A549 (cell line): Measurements from ENCODE around the gene DEPDC5. TPM values are rescaled to one million over a fixed set of nuclear protein-coding genes. Genes with fewer than 3 reads are reported as not detected.

Experiments used
- ATAC-seq, 2 experiments: fragments of 200-7000 bp in 1 of 2; fragments of >200 bp in 1 of 2; cut with Nextera tagmentation in 1 of 2; cut with Tn5 transposase in 1 of 2; 3 replicates each; pipeline versions ENCODE4 v1.8.0 to v1.9.1; 2018 to 2020; ENCODE audit warnings: mild to moderate bottlenecking in 1 of 2, moderate library complexity in 1 of 2
- CTCF ChIA-PET: fragments of 300-600 bp; sonication (Branson Sonifier 250); formaldehyde crosslinking; extraction: SDS; loops from one replicate; lab custom pipeline; 2021; ENCODE audit warnings: antibody characterized with exemption, inconsistent platforms; lab: Yijun Ruan, JAX
- POLR2A ChIA-PET: fragments of 350-600 bp; formaldehyde crosslinking; extraction: SDS; loops from one replicate; lab custom pipeline; 2021; ENCODE audit warnings: antibody characterized with exemption, inconsistent platforms; lab: Yijun Ruan, JAX
- DNase-seq, 2 experiments: peaks; one replicate each; pipeline versions ENCODE4 v3.0.0 to v3.0.0-alpha.2; 2011 to 2016; ENCODE audit warnings: low read depth in 1 of 2, low spot score in 1 of 2
- FAIRE-seq: peaks from 2 replicates; lab custom pipeline; 2011; peaks lifted over from hg19 to GRCh38; lab: Jason Lieb, UNC
- H3K27ac ChIP-seq, 2 experiments: fragments of >200 bp; sonication (Bioruptor Twin); formaldehyde crosslinking; 3 replicates each; pipeline ENCODE4 v1.5.1; 2016 to 2017
- H3K4me1 ChIP-seq: fragments of >200 bp; sonication (Bioruptor Twin); formaldehyde crosslinking; 3 replicates; pipeline ENCODE4 v1.6.1; 2016
- H3K4me2 ChIP-seq: fragments of >200 bp; sonication (Bioruptor Twin); formaldehyde crosslinking; 3 replicates; pipeline ENCODE4 v1.6.1; 2016
- H3K4me3 ChIP-seq: fragments of >200 bp; sonication (Bioruptor Twin); formaldehyde crosslinking; 3 replicates; pipeline ENCODE4 v1.5.1; 2016
- H3K9me3 ChIP-seq: fragments of >200 bp; sonication (Bioruptor Twin); formaldehyde crosslinking; 3 replicates; pipeline ENCODE4 v1.6.1; 2016
- CBX8 ChIP-seq: fragments of 200-600 bp; sonication (generic); IDR thresholded peaks from 2 replicates; pipeline ENCODE4 v1.6.1; 2016
- CHD4 ChIP-seq: fragments of 200-600 bp; sonication (generic); IDR thresholded peaks from 2 replicates; pipeline ENCODE4 v1.6.1; 2016; ENCODE audit warnings: antibody characterized with exemption, mild to moderate bottlenecking, borderline replicate concordance
- CTCF ChIP-seq: fragments of >200 bp; sonication (Bioruptor Twin); formaldehyde crosslinking; IDR thresholded peaks from 3 replicates; pipeline ENCODE4 v1.5.1; 2016
- FOSL2 ChIP-seq, 2 experiments: fragments of 450-650 bp in 1 of 2; fragments of >200 bp in 1 of 2; sonication (Bioruptor Twin) in 1 of 2; formaldehyde crosslinking; IDR thresholded peaks; 2 replicates each; pipeline versions ENCODE4 v1.5.0 to v1.6.1; 2016 to 2020; ENCODE audit warnings: mild to moderate bottlenecking in 1 of 2, moderate library complexity in 1 of 2
- GATA3 ChIP-seq: IDR thresholded peaks from 2 replicates; pipeline ENCODE4 v1.6.1; 2012; ENCODE audit warnings: borderline replicate concordance
- HOXB13 ChIP-seq: fragments of 250-450 bp; sonication (Bioruptor Pico); IDR thresholded peaks from 2 replicates; pipeline ENCODE4 v1.5.0; 2020; ENCODE audit warnings: low read depth, mild to moderate bottlenecking, moderate library complexity
- HOXB5 ChIP-seq: fragments of 250-450 bp; sonication (Bioruptor Pico); IDR thresholded peaks from 2 replicates; pipeline ENCODE4 v1.5.0; 2020; ENCODE audit warnings: mild to moderate bottlenecking, moderate library complexity
- JUN ChIP-seq, 2 experiments: fragments of >200 bp; sonication (Bioruptor Twin); formaldehyde crosslinking; IDR thresholded peaks; 2 replicates in 1 of 2; 3 replicates in 1 of 2; pipeline ENCODE4 v1.6.1; 2016 to 2017
- KDM5A ChIP-seq: fragments of 200-600 bp; sonication (generic); IDR thresholded peaks from 2 replicates; pipeline ENCODE4 v1.6.1; 2016; ENCODE audit warnings: antibody characterized with exemption, mild to moderate bottlenecking
- MYC ChIP-seq: IDR thresholded peaks from 2 replicates; pipeline ENCODE4 v1.6.1; 2012; ENCODE audit warnings: mild to moderate bottlenecking, inconsistent platforms, low read length, improper control_type of control experiment, borderline replicate concordance
- NR3C1 ChIP-seq: fragments of >200 bp; sonication (Bioruptor Twin); formaldehyde crosslinking; IDR thresholded peaks from 3 replicates; pipeline ENCODE4 v1.6.1; 2017
- RAD21 ChIP-seq, 2 experiments: fragments of >200 bp in 1 of 2; sonication (Bioruptor Twin) in 1 of 2; formaldehyde crosslinking in 1 of 2; IDR thresholded peaks in 1 of 2; conservative IDR thresholded peaks in 1 of 2; 2 replicates in 1 of 2; 3 replicates in 1 of 2; pipeline ENCODE4 v1.6.1; 2012 to 2018; ENCODE audit warnings: inconsistent platforms in 1 of 2
- RCOR1 ChIP-seq: fragments of 150-350 bp; IDR thresholded peaks from 2 replicates; pipeline ENCODE4 v1.6.1; 2014; ENCODE audit warnings: antibody characterized with exemption, low read length, low read depth
- REST ChIP-seq: fragments of 200-600 bp; sonication (generic); IDR thresholded peaks from 2 replicates; pipeline ENCODE4 v1.6.1; 2016; ENCODE audit warnings: antibody characterized with exemption, mild to moderate bottlenecking, moderate library complexity
- SMC3 ChIP-seq: fragments of >200 bp; sonication (Bioruptor Twin); formaldehyde crosslinking; IDR thresholded peaks from 3 replicates; pipeline ENCODE4 v1.6.1; 2018; ENCODE audit warnings: inconsistent platforms
- SREBF2 ChIP-seq: fragments of 450-650 bp; IDR thresholded peaks from 2 replicates; pipeline ENCODE4 v1.6.1; 2014; ENCODE audit warnings: mild to moderate bottlenecking, moderate library complexity
- ZC3H11A ChIP-seq: fragments of 450-650 bp; IDR thresholded peaks from 2 replicates; pipeline ENCODE4 v1.6.1; 2014; ENCODE audit warnings: antibody characterized with exemption, mild to moderate bottlenecking
- WGBS: methylation state at CpG from one replicate; pipeline ENCODE4 v1.1.6; 2017; ENCODE audit errors: missing lambda C conversion rate; 5-methylcytosine and 5-hydroxymethylcytosine counted together
- polyA plus RNA-seq, 4 experiments: library from polyadenylated mRNA; depleted of rRNA in 3 of 4; stranded (reverse); fragments of >200 nt; fragmentation: RNase III in 1 of 4; extraction: RNeasy Plus Mini Kit Qiagen cat#74134 plus additional on column Dnase treatment in 1 of 4; gene quantifications; 2 replicates in 3 of 4; 3 replicates in 1 of 4; pipeline ENCODE4 v1.2.3, GENCODE V29; 2011 to 2017
- TF ChIP-seq, protein P1 (sequence below): IDR thresholded peaks from 2 replicates; pipeline ENCODE4 v1.6.1; 2012; ENCODE audit warnings: low read depth, borderline replicate concordance
- TF ChIP-seq, protein P2 (sequence below): fragments of 150-350 bp; IDR thresholded peaks from 2 replicates; pipeline ENCODE4 v1.6.1; 2014; ENCODE audit warnings: low read depth, mild to moderate bottlenecking, low read length

Gene DEPDC5
- polyA plus RNA-seq, 2 of the 4 experiments (the other 2 are of a cell fraction): 4.4 to 10.1 TPM

GRCh38 chr22:31947296-31947695 is 193.5 kb downstream of the DEPDC5 start:
- Histone ChIP-seq H3K4me1 (peaks cover 49% of the 10 kb centered on the region), H3K4me2 (peak overlapping the region; percentile 93), H3K9me3 (no peaks in the 10 kb centered on the region), H3K4me3 (no peak overlapping the region), H3K27ac (no peak overlapping the region)
- ChIA-PET CTCF (interaction anchor here (0.6 to 5.6 kb wide), 13 partner anchors 10 to 387 kb away, joined by 3 to 36 read pairs (median 4); no protein-coding TSS in a partner anchor), POLR2A (no interaction called here)
- DNase-seq (peak; percentile 31 to 43), ATAC-seq (no peak), FAIRE-seq (no peak)
- 3% methylated on average over 2 of the region's 2 CpGs for WGBS
- no peak for TF ChIP-seq SREBF2
- no peak for TF ChIP-seq CBX8
- TF ChIP-seq MYC: no peak
- TF ChIP-seq KDM5A: no peak
- no peak for TF ChIP-seq ZC3H11A
- TF ChIP-seq CTCF: peak; percentile 73
- TF ChIP-seq GATA3: no peak
- peak; percentile 55 for TF ChIP-seq SMC3
- TF ChIP-seq FOSL2 (IDR thresholded peaks at IDR 0.05): no peak
- TF ChIP-seq FOSL2 (CRISPR knock-in tag; IDR thresholded peaks at IDR 0.05): no peak
- no peak for TF ChIP-seq JUN (IDR thresholded peaks at IDR 0.05)
- TF ChIP-seq REST: no peak
- TF ChIP-seq HOXB5: no peak
- TF ChIP-seq RAD21 (conservative IDR thresholded peaks at IDR 0.05 in 1 of 2, IDR thresholded peaks at IDR 0.05 in 1 of 2): peak; percentile 66 to 68
- TF ChIP-seq, protein P1, sequence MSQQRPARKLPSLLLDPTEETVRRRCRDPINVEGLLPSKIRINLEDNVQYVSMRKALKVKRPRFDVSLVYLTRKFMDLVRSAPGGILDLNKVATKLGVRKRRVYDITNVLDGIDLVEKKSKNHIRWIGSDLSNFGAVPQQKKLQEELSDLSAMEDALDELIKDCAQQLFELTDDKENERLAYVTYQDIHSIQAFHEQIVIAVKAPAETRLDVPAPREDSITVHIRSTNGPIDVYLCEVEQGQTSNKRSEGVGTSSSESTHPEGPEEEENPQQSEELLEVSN: no peak

- ATAC-seq (no peak), FAIRE-seq (no peak), DNase-seq (no peak)
- peaks cover 53% of the 10 kb centered on the region for H3K4me1 ChIP-seq
- ChIA-PET POLR2A (no interaction called here), CTCF (interaction anchor here (0.7 to 5.6 kb wide), 8 partner anchors 10 to 282 kb away, joined by 3 to 36 read pairs (median 5); no protein-coding TSS in a partner anchor)
- H3K27ac ChIP-seq: no peak overlapping the region
- no peak overlapping the region for H3K4me3 ChIP-seq
- H3K4me2 ChIP-seq: no peak overlapping the region
- WGBS: 85% methylated on average over 8 of the region's 8 CpGs
- TF ChIP-seq HOXB13 (no peak), RCOR1 (no peak), CHD4 (no peak), NR3C1 (no peak), SMC3 (no peak), GATA3 (no peak)
- TF ChIP-seq, protein P2, sequence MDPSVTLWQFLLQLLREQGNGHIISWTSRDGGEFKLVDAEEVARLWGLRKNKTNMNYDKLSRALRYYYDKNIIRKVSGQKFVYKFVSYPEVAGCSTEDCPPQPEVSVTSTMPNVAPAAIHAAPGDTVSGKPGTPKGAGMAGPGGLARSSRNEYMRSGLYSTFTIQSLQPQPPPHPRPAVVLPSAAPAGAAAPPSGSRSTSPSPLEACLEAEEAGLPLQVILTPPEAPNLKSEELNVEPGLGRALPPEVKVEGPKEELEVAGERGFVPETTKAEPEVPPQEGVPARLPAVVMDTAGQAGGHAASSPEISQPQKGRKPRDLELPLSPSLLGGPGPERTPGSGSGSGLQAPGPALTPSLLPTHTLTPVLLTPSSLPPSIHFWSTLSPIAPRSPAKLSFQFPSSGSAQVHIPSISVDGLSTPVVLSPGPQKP: no peak
- H3K9me3 ChIP-seq: no peaks in the 10 kb centered on the region
These were observed 194.2 kb downstream of the DEPDC5 start for GRCh38 chr22:31948002-31948401.
